Measurements from ENCODE around the gene URB1.
"Not testable (repeated sequence)": the region's sequence is repeated elsewhere in the genome, so short reads cannot be mapped to it uniquely, and the experiment has no call there.

Gene URB1

DNA sequence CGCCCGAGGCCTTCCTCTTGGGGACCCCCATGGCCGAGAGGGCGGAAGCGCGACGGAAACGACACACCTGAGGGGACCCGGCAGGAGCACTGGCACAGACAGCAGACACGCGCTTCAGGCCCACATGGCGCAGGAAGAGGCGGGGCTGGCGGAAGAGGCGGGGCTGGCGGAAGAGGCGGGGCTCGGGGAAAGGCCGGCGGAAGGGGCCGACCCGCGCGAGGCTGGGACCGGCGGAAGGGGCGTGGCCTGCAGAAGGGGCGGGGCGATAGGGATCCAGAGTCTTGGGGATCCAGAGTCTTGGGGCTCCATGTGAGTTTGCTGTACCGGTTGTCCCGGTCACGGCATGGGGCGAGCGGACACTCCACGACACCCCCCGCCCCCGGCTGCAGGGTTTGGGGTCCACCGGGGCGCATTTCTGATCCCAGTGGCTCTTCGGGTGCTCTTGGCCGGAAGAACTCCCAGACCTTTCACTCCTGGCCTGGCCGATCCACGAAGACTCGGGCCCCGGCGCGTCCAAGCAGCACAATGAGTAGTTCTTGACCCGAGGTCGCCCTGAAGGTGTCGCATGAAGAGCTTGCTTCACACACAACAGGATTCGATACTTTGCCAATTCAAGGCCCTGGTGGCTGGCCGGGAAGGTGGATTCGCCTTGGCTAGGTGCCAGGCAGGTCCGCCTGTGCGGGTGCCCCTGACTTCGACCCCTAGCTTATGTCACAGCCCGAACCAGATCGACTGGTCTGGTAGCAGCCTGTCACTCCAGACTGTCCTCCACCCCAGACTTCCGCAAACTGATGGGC lies at the start of gene URB1:
TSS of gene URB1 (minus strand) at position 133 of the 797 bp plus-strand sequence. CDS start at position 31, 102 bp downstream.
- Histone ChIP-seq H3K4me3 (ENCODE audit: low read depth in 1 of 2, low read length in 2 of 2) (peak within 1 kb of the TSS; percentile 71 to 96), H3K9ac (ENCODE audit: low read depth in 1 of 2, low read length in 2 of 2) (peak within 1 kb of the TSS; percentile 60 to 89), H3K27me3 (ENCODE audit: control insufficient read depth in 1 of 2, insufficient read depth in 2 of 2, low read length in 2 of 2) (no peaks in the 10 kb centered on the region), H3K36me3 (ENCODE audit: control insufficient read depth in 1 of 2, insufficient read depth in 2 of 2, low read length in 2 of 2) (no peaks in the 10 kb centered on the region), H3K27ac (ENCODE audit: low read depth, low read length) (peak within 1 kb of the TSS; percentile 69), H3K9me3 (ENCODE audit: control insufficient read depth in 1 of 2, low read length in 2 of 2) (no peaks in the 10 kb centered on the region), H3K4me1 (ENCODE audit: control insufficient read depth in 1 of 2, insufficient read depth in 2 of 2, low read length in 2 of 2) (peaks cover 15 to 24% of the 10 kb centered on the region in 2 donors)

DNA sequence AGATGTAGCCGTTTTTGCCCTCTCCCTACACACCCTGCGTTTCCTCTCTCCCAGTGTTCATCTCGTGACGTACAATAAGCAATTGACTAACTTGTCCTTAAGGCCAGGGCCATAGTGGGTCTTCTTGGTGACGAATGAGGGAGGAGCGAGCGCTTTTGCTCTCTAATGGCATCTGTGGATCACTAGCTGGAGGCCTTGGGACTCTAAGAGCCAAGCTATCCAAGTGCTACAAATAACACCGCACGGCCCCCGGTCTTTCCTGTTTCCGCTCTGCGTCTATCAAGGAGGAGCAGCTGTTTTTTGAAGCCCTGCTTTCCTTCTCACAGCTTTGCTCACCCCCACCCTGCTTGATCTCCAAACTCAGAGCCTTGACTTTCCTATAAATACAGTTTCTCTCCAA lies 44.9 kb upstream of the URB1 start:
- Histone ChIP-seq H3K27me3 (ENCODE audit: control insufficient read depth in 1 of 2, insufficient read depth in 2 of 2, low read length in 2 of 2) (no peaks in the 10 kb centered on the region), H3K9me3 (ENCODE audit: control insufficient read depth in 1 of 2, low read length in 2 of 2) (no peaks in the 10 kb centered on the region), H3K4me1 (ENCODE audit: control insufficient read depth in 1 of 2, insufficient read depth in 2 of 2, low read length in 2 of 2) (peaks cover 0 to 9% of the 10 kb centered on the region in 2 donors), H3K9ac (ENCODE audit: low read depth in 1 of 2, low read length in 2 of 2) (no peak overlapping the region), H3K27ac (ENCODE audit: low read depth, low read length) (no peak overlapping the region), H3K36me3 (ENCODE audit: control insufficient read depth in 1 of 2, insufficient read depth in 2 of 2, low read length in 2 of 2) (no peaks in the 10 kb centered on the region), H3K4me3 (ENCODE audit: low read depth in 1 of 2, low read length in 2 of 2) (no peak overlapping the region)

DNA sequence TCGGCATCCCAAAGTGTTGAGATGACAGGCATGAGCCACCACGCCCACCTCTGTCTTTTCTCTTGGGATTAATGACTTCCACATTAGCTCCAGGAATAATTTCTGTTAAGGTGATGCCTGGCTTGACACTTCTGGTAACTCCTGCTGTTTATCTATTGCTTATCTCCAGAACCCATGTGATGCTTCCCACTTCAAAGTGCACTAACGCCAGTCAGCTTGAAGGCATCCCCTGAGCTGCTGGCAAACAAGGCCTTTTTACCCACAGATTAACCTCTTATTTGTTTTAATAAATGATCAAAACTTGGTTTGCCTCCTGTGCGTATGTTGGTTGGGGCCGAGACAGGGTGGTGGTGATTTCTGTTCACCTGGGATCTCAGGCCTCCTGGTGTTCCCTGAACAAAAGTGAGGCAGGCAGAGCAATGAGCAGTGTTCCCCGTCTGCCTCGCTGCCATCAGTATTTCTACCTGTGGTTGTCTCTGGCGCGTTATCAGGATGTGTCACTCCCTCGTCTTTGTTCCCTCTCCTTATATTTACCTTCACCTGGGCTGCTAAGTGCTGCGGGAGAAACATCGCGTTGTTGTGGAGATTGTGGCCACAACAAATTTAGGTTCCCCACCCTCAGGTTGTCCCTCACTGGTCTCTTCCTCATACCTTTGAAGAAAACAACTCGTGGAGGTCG lies 40.3 kb upstream of the URB1 start:
- not testable (repeated sequence) for H3K4me1 ChIP-seq (ENCODE audit: control insufficient read depth in 1 of 2, insufficient read depth in 2 of 2, low read length in 2 of 2); H3K9me3 ChIP-seq (ENCODE audit: control insufficient read depth in 1 of 2, low read length in 2 of 2); H3K4me3 ChIP-seq (ENCODE audit: low read depth in 1 of 2, low read length in 2 of 2); H3K27ac ChIP-seq (ENCODE audit: low read depth, low read length); H3K9ac ChIP-seq (ENCODE audit: low read depth in 1 of 2, low read length in 2 of 2); H3K27me3 ChIP-seq (ENCODE audit: control insufficient read depth in 1 of 2, insufficient read depth in 2 of 2, low read length in 2 of 2); H3K36me3 ChIP-seq (ENCODE audit: control insufficient read depth in 1 of 2, insufficient read depth in 2 of 2, low read length in 2 of 2)

DNA sequence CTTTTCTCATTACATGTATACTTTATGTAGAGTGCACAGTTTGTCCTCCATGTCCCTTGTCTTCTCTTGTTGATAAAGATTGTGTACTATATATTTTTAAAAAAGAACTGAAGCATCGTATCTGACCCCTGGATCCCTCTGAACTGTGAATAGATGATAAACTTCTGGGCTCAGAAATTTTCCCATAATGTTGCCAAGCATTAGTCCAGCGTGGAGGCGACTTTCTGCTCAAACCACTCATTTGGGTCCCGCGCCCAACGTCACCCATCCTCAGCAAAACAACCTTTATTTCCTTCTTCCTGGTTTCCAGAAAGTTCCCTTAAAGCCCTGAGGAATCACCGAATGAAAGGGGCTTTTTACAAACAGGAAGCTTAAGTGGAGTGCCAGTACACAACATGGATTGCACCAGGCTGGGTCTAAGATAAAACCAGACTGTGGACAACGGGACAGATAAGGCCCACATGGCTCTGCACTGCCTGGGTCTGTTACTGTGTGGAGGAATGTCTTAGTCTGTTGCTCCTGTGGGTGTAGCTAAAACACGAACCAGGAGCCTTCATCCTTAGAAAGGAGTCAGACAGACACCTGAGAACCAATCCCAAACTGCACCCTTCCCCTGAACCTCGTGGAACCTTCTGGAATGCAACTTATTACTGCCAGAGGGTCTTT lies 35.3 kb upstream of the URB1 start:
- Histone ChIP-seq H3K9me3 (ENCODE audit: control insufficient read depth in 1 of 2, low read length in 2 of 2) (no peaks in the 10 kb centered on the region), H3K36me3 (ENCODE audit: control insufficient read depth in 1 of 2, insufficient read depth in 2 of 2, low read length in 2 of 2) (no peaks in the 10 kb centered on the region), H3K27ac (ENCODE audit: low read depth, low read length) (no peak overlapping the region), H3K4me3 (ENCODE audit: low read depth in 1 of 2, low read length in 2 of 2) (no peak overlapping the region), H3K9ac (ENCODE audit: low read depth in 1 of 2, low read length in 2 of 2) (no peak overlapping the region), H3K4me1 (ENCODE audit: control insufficient read depth in 1 of 2, insufficient read depth in 2 of 2, low read length in 2 of 2) (no peaks in the 10 kb centered on the region), H3K27me3 (ENCODE audit: control insufficient read depth in 1 of 2, insufficient read depth in 2 of 2, low read length in 2 of 2) (no peaks in the 10 kb centered on the region)

DNA sequence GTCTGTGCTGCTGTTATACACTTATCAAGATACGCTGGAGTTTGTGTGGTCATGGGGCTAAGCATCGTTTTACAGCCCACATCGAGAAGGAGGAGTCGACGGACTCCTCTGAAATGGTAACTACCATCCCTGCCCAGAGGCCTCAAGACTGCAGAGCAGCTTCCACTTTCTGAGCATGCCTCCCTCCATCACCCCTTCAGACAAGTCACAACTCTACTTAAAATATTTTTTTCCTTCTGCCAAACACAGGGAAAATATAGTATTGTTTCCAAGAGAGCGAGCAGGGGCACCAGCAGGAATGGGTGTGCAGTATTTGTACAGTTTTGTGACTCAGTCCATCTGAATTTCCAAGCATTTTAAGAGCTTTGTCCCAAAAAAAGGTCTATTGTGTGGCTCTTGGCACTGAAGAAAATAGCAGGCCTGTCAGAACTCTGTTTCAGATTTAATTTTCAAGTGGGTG lies 33.8 kb upstream of the URB1 start:
- Histone ChIP-seq H3K36me3 (ENCODE audit: control insufficient read depth in 1 of 2, insufficient read depth in 2 of 2, low read length in 2 of 2) (no peaks in the 10 kb centered on the region), H3K4me3 (ENCODE audit: low read depth in 1 of 2, low read length in 2 of 2) (no peak overlapping the region), H3K9me3 (ENCODE audit: control insufficient read depth in 1 of 2, low read length in 2 of 2) (no peaks in the 10 kb centered on the region), H3K27me3 (ENCODE audit: control insufficient read depth in 1 of 2, insufficient read depth in 2 of 2, low read length in 2 of 2) (no peaks in the 10 kb centered on the region), H3K27ac (ENCODE audit: low read depth, low read length) (no peak overlapping the region), H3K9ac (ENCODE audit: low read depth in 1 of 2, low read length in 2 of 2) (no peak overlapping the region), H3K4me1 (ENCODE audit: control insufficient read depth in 1 of 2, insufficient read depth in 2 of 2, low read length in 2 of 2) (no peaks in the 10 kb centered on the region)

DNA sequence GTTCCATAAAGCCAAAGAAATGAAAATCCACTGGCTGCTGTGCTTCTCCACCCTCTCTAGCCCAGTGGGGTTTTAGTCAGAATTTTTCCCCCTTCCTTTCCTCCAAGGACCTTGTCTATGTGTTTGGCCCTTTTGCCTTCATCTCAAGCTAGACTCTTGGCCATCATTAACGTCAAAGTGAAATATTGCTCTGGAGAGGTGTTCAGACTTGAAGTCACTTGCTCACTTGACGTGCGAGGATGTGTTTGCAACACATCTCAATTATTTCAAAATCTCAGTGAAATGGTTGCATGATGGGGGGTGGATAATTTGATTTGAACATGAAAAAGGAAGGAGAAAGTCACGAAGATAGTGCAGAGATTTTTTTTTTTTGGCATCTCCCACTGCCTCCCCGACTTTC lies 33.3 kb upstream of the URB1 start:
- Histone ChIP-seq H3K4me1 (ENCODE audit: control insufficient read depth in 1 of 2, insufficient read depth in 2 of 2, low read length in 2 of 2) (no peaks in the 10 kb centered on the region), H3K9me3 (ENCODE audit: control insufficient read depth in 1 of 2, low read length in 2 of 2) (no peaks in the 10 kb centered on the region), H3K36me3 (ENCODE audit: control insufficient read depth in 1 of 2, insufficient read depth in 2 of 2, low read length in 2 of 2) (no peaks in the 10 kb centered on the region), H3K27me3 (ENCODE audit: control insufficient read depth in 1 of 2, insufficient read depth in 2 of 2, low read length in 2 of 2) (no peaks in the 10 kb centered on the region), H3K9ac (ENCODE audit: low read depth in 1 of 2, low read length in 2 of 2) (no peak overlapping the region), H3K27ac (ENCODE audit: low read depth, low read length) (no peak overlapping the region), H3K4me3 (ENCODE audit: low read depth in 1 of 2, low read length in 2 of 2) (no peak overlapping the region)

GRCh38 chr21:32425628-32426027 lies 32.8 kb upstream of the URB1 start:
- no peaks in the 10 kb centered on the region for H3K4me1 ChIP-seq (ENCODE audit: control insufficient read depth in 1 of 2, insufficient read depth in 2 of 2, low read length in 2 of 2)
- H3K4me3 ChIP-seq (ENCODE audit: low read depth in 1 of 2, low read length in 2 of 2): no peak overlapping the region
- H3K9me3 ChIP-seq (ENCODE audit: control insufficient read depth in 1 of 2, low read length in 2 of 2): no peaks in the 10 kb centered on the region
- no peaks in the 10 kb centered on the region for H3K27me3 ChIP-seq (ENCODE audit: control insufficient read depth in 1 of 2, insufficient read depth in 2 of 2, low read length in 2 of 2)
- H3K36me3 ChIP-seq (ENCODE audit: control insufficient read depth in 1 of 2, insufficient read depth in 2 of 2, low read length in 2 of 2): no peaks in the 10 kb centered on the region
- H3K9ac ChIP-seq (ENCODE audit: low read depth in 1 of 2, low read length in 2 of 2): no peak overlapping the region
- H3K27ac ChIP-seq (ENCODE audit: low read depth, low read length): no peak overlapping the region

DNA sequence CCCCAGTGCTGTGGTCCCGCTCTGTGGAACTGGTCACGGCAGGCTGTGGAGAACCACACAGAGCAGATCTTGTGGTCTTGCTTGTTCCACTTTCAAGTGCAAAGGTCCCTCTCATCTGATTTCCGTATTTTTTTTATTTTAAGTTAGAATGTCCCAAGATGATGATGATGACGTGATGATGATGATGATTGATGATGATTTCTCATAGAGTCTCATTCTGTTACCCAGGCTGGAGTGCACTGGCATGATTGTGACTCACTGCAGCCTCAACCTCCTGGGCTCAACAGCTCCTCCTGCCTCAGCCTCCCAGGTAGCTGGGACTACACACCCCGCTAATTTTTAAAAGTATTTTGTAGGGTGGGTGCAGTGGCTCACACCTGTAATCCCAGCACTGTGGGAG lies 31.9 kb upstream of the URB1 start:
- no peaks in the 10 kb centered on the region for H3K9me3 ChIP-seq (ENCODE audit: control insufficient read depth in 1 of 2, low read length in 2 of 2)
- H3K27ac ChIP-seq (ENCODE audit: low read depth, low read length): no peak overlapping the region

GRCh38 chr21:32424191-32424535 lies 31.4 kb upstream of the URB1 start:
- Histone ChIP-seq H3K9ac (ENCODE audit: low read depth in 1 of 2, low read length in 2 of 2) (no peak overlapping the region), H3K4me1 (ENCODE audit: control insufficient read depth in 1 of 2, insufficient read depth in 2 of 2, low read length in 2 of 2) (no peaks in the 10 kb centered on the region), H3K9me3 (ENCODE audit: control insufficient read depth in 1 of 2, low read length in 2 of 2) (no peaks in the 10 kb centered on the region), H3K27me3 (ENCODE audit: control insufficient read depth in 1 of 2, insufficient read depth in 2 of 2, low read length in 2 of 2) (no peaks in the 10 kb centered on the region), H3K36me3 (ENCODE audit: control insufficient read depth in 1 of 2, insufficient read depth in 2 of 2, low read length in 2 of 2) (no peaks in the 10 kb centered on the region), H3K27ac (ENCODE audit: low read depth, low read length) (no peak overlapping the region), H3K4me3 (ENCODE audit: low read depth in 1 of 2, low read length in 2 of 2) (no peak overlapping the region)

More for the DNA sequence above, 31.9 kb upstream of the URB1 start:
- Histone ChIP-seq H3K27me3 (ENCODE audit: control insufficient read depth in 1 of 2, insufficient read depth in 2 of 2, low read length in 2 of 2) (no peaks in the 10 kb centered on the region), H3K4me3 (ENCODE audit: low read depth in 1 of 2, low read length in 2 of 2) (no peak overlapping the region), H3K9ac (ENCODE audit: low read depth in 1 of 2, low read length in 2 of 2) (no peak overlapping the region), H3K36me3 (ENCODE audit: control insufficient read depth in 1 of 2, insufficient read depth in 2 of 2, low read length in 2 of 2) (no peaks in the 10 kb centered on the region), H3K4me1 (ENCODE audit: control insufficient read depth in 1 of 2, insufficient read depth in 2 of 2, low read length in 2 of 2) (no peaks in the 10 kb centered on the region)
